ENCODE data around the gene TUBGCP2. TPM values are rescaled to one million over a fixed set of nuclear protein-coding genes. Genes with fewer than 3 reads are reported as not detected.

TUBGCP2 gene
- total RNA-seq, 1 experiment from 2014 or later: 92.2 TPM

DNA sequence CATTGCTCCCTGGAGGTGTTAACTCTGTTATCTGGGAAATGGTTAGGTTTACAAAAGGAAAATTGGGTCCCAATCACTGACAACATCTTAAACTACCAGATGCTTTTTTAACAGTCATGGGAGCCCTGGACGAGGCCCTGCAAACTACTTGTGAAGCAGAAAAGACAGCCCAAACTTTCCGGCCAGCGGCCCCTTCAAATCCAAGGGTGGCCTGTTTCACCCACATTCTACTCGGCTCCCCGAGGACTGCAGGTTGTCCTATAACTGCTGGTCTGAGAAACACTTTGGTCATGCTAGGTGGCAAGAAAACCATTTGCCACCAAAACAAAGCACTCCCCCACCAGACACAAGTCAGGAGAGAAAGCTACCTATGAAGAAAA, 2.6 kb downstream of the TUBGCP2 start:
- Histone ChIP-seq H3K36me3 (ENCODE audit: control insufficient read depth, insufficient read depth, low read length) (peaks cover 12% of the 10 kb centered on the region), H3K27me3 (replicated peaks; ENCODE audit: control insufficient read depth, insufficient read depth, low read length) (no peaks in the 10 kb centered on the region), H3K4me1 (peaks cover 7% of the 10 kb centered on the region), H3K4me3 (ENCODE audit: low read depth, low read length) (no peak overlapping the region), H3K9me3 (no peaks in the 10 kb centered on the region)
- no peak for DNase-seq
- intact Hi-C loops (cut with micrococcal nuclease; ENCODE audit: unreplicated experiment): loop anchor here (5.0 kb wide), 4 partner anchors 44 to 164 kb away; partner anchors contain the start of gene PAOX
- ChIA-PET POLR2A (no interaction called here), CTCF (no interaction called here)
- H3K4me1 Mint-ChIP-seq (ENCODE audit: low read depth, unreplicated experiment): peaks cover 16% of the 10 kb centered on the region
- no peak overlapping the region for H3K4me3 Mint-ChIP-seq (ENCODE audit: unreplicated experiment)
- H3K36me3 Mint-ChIP-seq (ENCODE audit: insufficient read depth, unreplicated experiment): peaks cover 44% of the 10 kb centered on the region
- no peaks in the 10 kb centered on the region for H3K27me3 Mint-ChIP-seq (ENCODE audit: insufficient read depth, unreplicated experiment)
- BruUV-seq (replicated peaks): no TSS peak
- H3K27ac Mint-ChIP-seq (ENCODE audit: unreplicated experiment): no peak overlapping the region
- TF ChIP-seq, protein P1, sequence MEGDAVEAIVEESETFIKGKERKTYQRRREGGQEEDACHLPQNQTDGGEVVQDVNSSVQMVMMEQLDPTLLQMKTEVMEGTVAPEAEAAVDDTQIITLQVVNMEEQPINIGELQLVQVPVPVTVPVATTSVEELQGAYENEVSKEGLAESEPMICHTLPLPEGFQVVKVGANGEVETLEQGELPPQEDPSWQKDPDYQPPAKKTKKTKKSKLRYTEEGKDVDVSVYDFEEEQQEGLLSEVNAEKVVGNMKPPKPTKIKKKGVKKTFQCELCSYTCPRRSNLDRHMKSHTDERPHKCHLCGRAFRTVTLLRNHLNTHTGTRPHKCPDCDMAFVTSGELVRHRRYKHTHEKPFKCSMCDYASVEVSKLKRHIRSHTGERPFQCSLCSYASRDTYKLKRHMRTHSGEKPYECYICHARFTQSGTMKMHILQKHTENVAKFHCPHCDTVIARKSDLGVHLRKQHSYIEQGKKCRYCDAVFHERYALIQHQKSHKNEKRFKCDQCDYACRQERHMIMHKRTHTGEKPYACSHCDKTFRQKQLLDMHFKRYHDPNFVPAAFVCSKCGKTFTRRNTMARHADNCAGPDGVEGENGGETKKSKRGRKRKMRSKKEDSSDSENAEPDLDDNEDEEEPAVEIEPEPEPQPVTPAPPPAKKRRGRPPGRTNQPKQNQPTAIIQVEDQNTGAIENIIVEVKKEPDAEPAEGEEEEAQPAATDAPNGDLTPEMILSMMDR (IDR thresholded peaks at IDR 0.05; ENCODE audit: insufficient read depth in 1 of 2, low read depth in 1 of 2, low read length in 1 of 2, severe bottlenecking in 1 of 2, unreplicated experiment in 1 of 2): no peak
- H3K9me3 Mint-ChIP-seq (ENCODE audit: unreplicated experiment): no peaks in the 10 kb centered on the region

DNA sequence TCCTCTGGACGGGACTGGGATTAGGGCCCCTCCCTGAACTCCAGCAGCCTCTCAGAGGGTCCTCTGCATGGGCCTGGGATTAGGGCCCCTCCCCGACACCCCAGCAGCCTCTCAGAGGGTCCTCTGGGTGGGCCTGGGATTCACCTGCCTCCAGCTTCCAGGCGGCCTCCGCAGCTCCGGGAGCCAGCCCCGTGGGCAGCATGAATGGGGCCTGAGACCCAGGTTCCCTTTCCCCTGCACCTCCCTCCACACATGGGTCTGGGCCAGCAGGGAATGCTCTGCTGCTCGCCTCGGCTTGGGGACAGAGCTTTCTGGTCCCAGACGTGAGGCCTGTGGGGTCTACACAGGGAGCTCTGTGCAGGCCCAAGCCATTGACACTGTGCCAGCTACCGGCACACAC, 5.5 kb downstream of the TUBGCP2 start:
- POLR2A ChIA-PET: no interaction called here
- Mint-ChIP-seq H3K4me1 (ENCODE audit: low read depth, unreplicated experiment) (peaks cover 16% of the 10 kb centered on the region), H3K36me3 (ENCODE audit: insufficient read depth, unreplicated experiment) (peaks cover 53% of the 10 kb centered on the region), H3K9me3 (ENCODE audit: unreplicated experiment) (no peaks in the 10 kb centered on the region), H3K27ac (ENCODE audit: unreplicated experiment) (no peak overlapping the region), H3K27me3 (ENCODE audit: insufficient read depth, unreplicated experiment) (no peaks in the 10 kb centered on the region), H3K4me3 (ENCODE audit: unreplicated experiment) (no peak overlapping the region)
- Histone ChIP-seq H3K4me1 (peaks cover 7% of the 10 kb centered on the region), H3K4me3 (ENCODE audit: low read depth, low read length) (no peak overlapping the region), H3K36me3 (ENCODE audit: control insufficient read depth, insufficient read depth, low read length) (peaks cover 7% of the 10 kb centered on the region; the same call in 1 of the 2 replicates), H3K27me3 (replicated peaks; ENCODE audit: control insufficient read depth, insufficient read depth, low read length) (no peaks in the 10 kb centered on the region), H3K9me3 (no peaks in the 10 kb centered on the region)
- CTCF ChIA-PET: no interaction called here
- DNase-seq: no peak
- BruUV-seq (replicated peaks): no TSS peak
- TF ChIP-seq, protein P1 (IDR thresholded peaks at IDR 0.05; ENCODE audit: insufficient read depth in 1 of 2, low read depth in 1 of 2, low read length in 1 of 2, severe bottlenecking in 1 of 2, unreplicated experiment in 1 of 2): no peak
- intact Hi-C loops (cut with micrococcal nuclease; ENCODE audit: unreplicated experiment): no loop called here

DNA sequence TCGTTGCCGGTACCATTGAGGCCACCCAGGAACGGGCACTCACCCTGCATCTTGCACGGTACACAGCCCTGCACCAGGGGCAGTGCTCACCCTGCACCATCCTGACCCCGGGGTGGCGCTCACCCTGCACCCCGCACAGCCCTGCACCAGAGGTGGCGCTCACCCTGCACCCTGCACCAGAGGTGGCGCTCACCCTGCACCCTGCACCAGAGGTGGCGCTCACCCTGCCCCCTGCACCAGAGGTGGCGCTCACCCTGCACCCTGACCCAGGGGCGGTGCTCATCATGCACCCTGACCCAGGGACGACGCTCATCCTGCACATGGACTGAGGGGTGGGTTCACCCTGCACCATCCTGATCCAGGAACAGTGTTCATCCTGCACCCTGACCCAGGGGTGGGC, 6.4 kb downstream of the TUBGCP2 start:
- BruUV-seq (replicated peaks): no TSS peak
- Mint-ChIP-seq H3K27me3 (ENCODE audit: insufficient read depth, unreplicated experiment) (no peaks in the 10 kb centered on the region), H3K9me3 (ENCODE audit: unreplicated experiment) (no peaks in the 10 kb centered on the region), H3K36me3 (ENCODE audit: insufficient read depth, unreplicated experiment) (peaks cover 56% of the 10 kb centered on the region), H3K4me1 (ENCODE audit: low read depth, unreplicated experiment) (peaks cover 9% of the 10 kb centered on the region), H3K27ac (ENCODE audit: unreplicated experiment) (no peak overlapping the region), H3K4me3 (ENCODE audit: unreplicated experiment) (no peak overlapping the region)
- H3K4me3 ChIP-seq (ENCODE audit: low read depth, low read length): no peak overlapping the region
- ChIA-PET POLR2A (no interaction called here), CTCF (interaction anchor here (0.7 kb wide), 1 partner anchor 132 kb away, joined by 5 read pairs; no protein-coding TSS in a partner anchor)
- H3K9me3 ChIP-seq: no peaks in the 10 kb centered on the region
- no peak for DNase-seq
- H3K4me1 ChIP-seq: peaks cover 3% of the 10 kb centered on the region; the same call in 1 of the 2 replicates
- TF ChIP-seq, protein P1 (IDR thresholded peaks at IDR 0.05; ENCODE audit: insufficient read depth in 1 of 2, low read depth in 1 of 2, low read length in 1 of 2, severe bottlenecking in 1 of 2, unreplicated experiment in 1 of 2): no peak
- no peaks in the 10 kb centered on the region for H3K27me3 ChIP-seq (replicated peaks; ENCODE audit: control insufficient read depth, insufficient read depth, low read length)
- intact Hi-C loops (cut with micrococcal nuclease; ENCODE audit: unreplicated experiment): no loop called here
- peaks cover 7% of the 10 kb centered on the region; the same call in 1 of the 2 replicates for H3K36me3 ChIP-seq (ENCODE audit: control insufficient read depth, insufficient read depth, low read length)
